GM20000 (cell line): Measurements from ENCODE around the gene MAGOH.
"Not testable (repeated sequence)": the region's sequence is repeated elsewhere in the genome, so short reads cannot be mapped to it uniquely, and the experiment has no call there.

Experiments used
- DNase-seq: peaks from one replicate; pipeline ENCODE4 v3.0.0; 2012; ENCODE audit warnings: low spot score
- TF ChIP-seq, protein P1 (sequence below): IDR thresholded peaks from 2 replicates; pipeline ENCODE4 v1.5.1; 2012; ENCODE audit warnings: mild to moderate bottlenecking, control low read depth; ENCODE audit errors: extremely low read depth, missing control alignments

MAGOH gene

GRCh38 chr1:53195246-53196016 lies 42.9 kb downstream of the MAGOH start:
- TF ChIP-seq, protein P1, sequence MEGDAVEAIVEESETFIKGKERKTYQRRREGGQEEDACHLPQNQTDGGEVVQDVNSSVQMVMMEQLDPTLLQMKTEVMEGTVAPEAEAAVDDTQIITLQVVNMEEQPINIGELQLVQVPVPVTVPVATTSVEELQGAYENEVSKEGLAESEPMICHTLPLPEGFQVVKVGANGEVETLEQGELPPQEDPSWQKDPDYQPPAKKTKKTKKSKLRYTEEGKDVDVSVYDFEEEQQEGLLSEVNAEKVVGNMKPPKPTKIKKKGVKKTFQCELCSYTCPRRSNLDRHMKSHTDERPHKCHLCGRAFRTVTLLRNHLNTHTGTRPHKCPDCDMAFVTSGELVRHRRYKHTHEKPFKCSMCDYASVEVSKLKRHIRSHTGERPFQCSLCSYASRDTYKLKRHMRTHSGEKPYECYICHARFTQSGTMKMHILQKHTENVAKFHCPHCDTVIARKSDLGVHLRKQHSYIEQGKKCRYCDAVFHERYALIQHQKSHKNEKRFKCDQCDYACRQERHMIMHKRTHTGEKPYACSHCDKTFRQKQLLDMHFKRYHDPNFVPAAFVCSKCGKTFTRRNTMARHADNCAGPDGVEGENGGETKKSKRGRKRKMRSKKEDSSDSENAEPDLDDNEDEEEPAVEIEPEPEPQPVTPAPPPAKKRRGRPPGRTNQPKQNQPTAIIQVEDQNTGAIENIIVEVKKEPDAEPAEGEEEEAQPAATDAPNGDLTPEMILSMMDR, result no peak
- no peak for DNase-seq

GRCh38 chr1:53190210-53190611 lies 48.1 kb downstream of the MAGOH start:
- DNase-seq, result no peak
- TF ChIP-seq, protein P1, result no peak

GRCh38 chr1:53189061-53189460 lies 49.3 kb downstream of the MAGOH start:
- TF ChIP-seq, protein P1, result no peak
- no peak for DNase-seq

DNA sequence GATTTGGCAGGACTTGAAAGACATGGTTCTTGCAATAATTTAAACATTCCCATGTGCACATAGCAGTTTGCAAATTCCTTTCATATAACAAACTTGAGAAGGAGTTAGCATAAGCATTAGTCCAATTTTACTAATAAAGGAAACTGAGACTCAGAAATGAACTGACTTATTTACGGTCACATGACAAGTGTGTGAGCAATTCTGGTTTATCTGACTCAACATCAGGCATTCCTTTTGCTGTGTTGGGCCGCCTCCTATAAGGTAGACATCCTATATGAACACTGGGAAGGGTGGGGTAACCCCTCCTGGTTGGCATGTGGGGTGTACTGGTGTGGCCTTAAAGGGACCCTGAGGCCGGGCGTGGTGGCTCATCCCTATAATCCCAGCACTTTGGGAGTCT lies 50.2 kb downstream of the MAGOH start:
- DNase-seq, result no peak
- TF ChIP-seq, protein P1, result no peak

- DNase-seq, result no peak
- TF ChIP-seq, protein P1, result no peak
Measured at GRCh38 chr1:53187401-53187800, 50.9 kb downstream of the MAGOH start.

DNA sequence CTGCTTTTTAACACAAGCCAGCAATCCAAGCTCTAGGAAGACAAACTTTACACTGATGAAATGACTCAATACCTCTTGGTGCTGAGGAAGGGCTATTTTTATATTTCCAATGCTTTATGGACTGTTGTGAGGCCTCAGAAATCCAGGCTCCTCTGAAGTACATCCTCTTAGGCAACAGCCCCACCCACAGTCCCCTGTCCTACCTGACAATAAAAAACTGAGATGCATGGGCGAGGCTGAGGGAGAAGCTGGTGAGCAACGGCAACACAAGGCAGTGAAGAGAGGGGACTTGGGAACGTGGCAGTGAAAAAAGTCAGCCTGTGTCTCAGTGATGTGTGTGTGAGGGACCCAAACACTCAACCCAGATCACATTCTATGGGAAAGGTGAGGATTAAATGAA lies 51.8 kb downstream of the MAGOH start:
- DNase-seq, result no peak

GRCh38 chr1:53185955-53186297 lies 52.4 kb downstream of the MAGOH start:
- DNase-seq, result not testable (repeated sequence)

More for the DNA sequence above, 51.8 kb downstream of the MAGOH start:
- TF ChIP-seq, protein P1, result no peak

- TF ChIP-seq, protein P1, result no peak
- DNase-seq, result no peak
Measured at GRCh38 chr1:53183095-53183990, 55.0 kb downstream of the MAGOH start.
